SU-DHL-6 (cell line): ENCODE data around the gene SPAG9.

Source experiments
- CTCF ChIP-seq: fragments of 200-600 bp; sonication (generic); IDR thresholded peaks from one replicate; pipeline ENCODE4 v1.5.1; 2017; ENCODE audit warnings: antibody characterized with exemption, mild to moderate bottlenecking, low read length, moderate library complexity; ENCODE audit not compliant: insufficient read depth, poor library complexity, severe bottlenecking
- EZH2phosphoT487 ChIP-seq: fragments of 200-600 bp; sonication (generic), shearing (Covaris generic); conservative IDR thresholded peaks from 2 replicates; pipeline ENCODE4 v1.6.1; 2018; ENCODE audit warnings: mild to moderate bottlenecking, antibody characterized with exemption, low read length, moderate library complexity, mixed read lengths

- TF ChIP-seq CTCF: no peak
- TF ChIP-seq EZH2phosphoT487: no peak
These were observed 92.3 kb downstream of the SPAG9 start for GRCh38 chr17:51028176-51028863.
